GM21825 (cell line): ENCODE results near the gene NAXE.
A peak's percentile ranks its signal among the peaks of the same experiment; 100 is the strongest.
"Not testable (repeated sequence)": the region's sequence is repeated elsewhere in the genome, so short reads cannot be mapped to it uniquely, and the experiment has no call there.

ENCODE experiments used
- ATAC-seq: cut with Tn5 transposase; IDR thresholded peaks from one replicate; pipeline ENCODE4 v1.9.1; 2021; ENCODE audit warnings: mild to moderate bottlenecking, moderate library complexity; ENCODE audit not compliant: unreplicated experiment

NAXE gene

GRCh38 chr1:156592910-156593660 lies 1.5 kb downstream of the NAXE start:
- no peak for ATAC-seq

- no peak for ATAC-seq
These were observed 2.0 kb downstream of the NAXE start for GRCh38 chr1:156593661-156593989.

- ATAC-seq: no peak
These were observed 2.6 kb downstream of the NAXE start for GRCh38 chr1:156594190-156594589.

GRCh38 chr1:156595016-156595415 lies 3.4 kb downstream of the NAXE start:
- ATAC-seq: no peak

- ATAC-seq: no peak
These were observed 4.8 kb downstream of the NAXE start for GRCh38 chr1:156596426-156596825.

- no peak for ATAC-seq
These were observed 6.5 kb downstream of the NAXE start for GRCh38 chr1:156598125-156598524.

- no peak for ATAC-seq
These were observed 7.3 kb downstream of the NAXE start for GRCh38 chr1:156598731-156599432.

GRCh38 chr1:156599811-156600210 lies 8.2 kb downstream of the NAXE start:
- ATAC-seq: no peak

- ATAC-seq: no peak
These were observed 9.2 kb downstream of the NAXE start for GRCh38 chr1:156600733-156601121.

- peak; percentile 61 for ATAC-seq
These were observed 9.7 kb downstream of the NAXE start, which contains the start of gene GPATCH4 for GRCh38 chr1:156601122-156601830. GPATCH4 (minus strand) TSS chr1:156601479.

- no peak for ATAC-seq
These were observed 10.3 kb downstream of the NAXE start for GRCh38 chr1:156601892-156602291.

GRCh38 chr1:156602557-156602993 lies 11.0 kb downstream of the NAXE start:
- ATAC-seq: no peak

GRCh38 chr1:156607344-156607743 lies 15.8 kb downstream of the NAXE start:
- not testable (repeated sequence) for ATAC-seq

GRCh38 chr1:156608036-156608674 lies 16.6 kb downstream of the NAXE start:
- ATAC-seq: no peak

GRCh38 chr1:156608981-156609380 lies 17.4 kb downstream of the NAXE start:
- no peak for ATAC-seq

GRCh38 chr1:156610072-156610471 lies 18.5 kb downstream of the NAXE start:
- ATAC-seq: not testable (repeated sequence)

- no peak for ATAC-seq
These were observed 21.1 kb downstream of the NAXE start for GRCh38 chr1:156612666-156613065.

- no peak for ATAC-seq
These were observed 24.4 kb downstream of the NAXE start for GRCh38 chr1:156615946-156616345.

GRCh38 chr1:156616463-156616862 lies 24.9 kb downstream of the NAXE start:
- no peak for ATAC-seq

- ATAC-seq: no peak
These were observed 27.4 kb downstream of the NAXE start, which contains the start of gene HAPLN2 for GRCh38 chr1:156618853-156619581. HAPLN2 (plus strand) TSS chr1:156619415; CDS start chr1:156623491, 4,076 bp downstream.

GRCh38 chr1:156619582-156619955 lies 28.0 kb downstream of the NAXE start:
- no peak for ATAC-seq
